Measurements from ENCODE around the gene DSE.

Gene DSE

DNA sequence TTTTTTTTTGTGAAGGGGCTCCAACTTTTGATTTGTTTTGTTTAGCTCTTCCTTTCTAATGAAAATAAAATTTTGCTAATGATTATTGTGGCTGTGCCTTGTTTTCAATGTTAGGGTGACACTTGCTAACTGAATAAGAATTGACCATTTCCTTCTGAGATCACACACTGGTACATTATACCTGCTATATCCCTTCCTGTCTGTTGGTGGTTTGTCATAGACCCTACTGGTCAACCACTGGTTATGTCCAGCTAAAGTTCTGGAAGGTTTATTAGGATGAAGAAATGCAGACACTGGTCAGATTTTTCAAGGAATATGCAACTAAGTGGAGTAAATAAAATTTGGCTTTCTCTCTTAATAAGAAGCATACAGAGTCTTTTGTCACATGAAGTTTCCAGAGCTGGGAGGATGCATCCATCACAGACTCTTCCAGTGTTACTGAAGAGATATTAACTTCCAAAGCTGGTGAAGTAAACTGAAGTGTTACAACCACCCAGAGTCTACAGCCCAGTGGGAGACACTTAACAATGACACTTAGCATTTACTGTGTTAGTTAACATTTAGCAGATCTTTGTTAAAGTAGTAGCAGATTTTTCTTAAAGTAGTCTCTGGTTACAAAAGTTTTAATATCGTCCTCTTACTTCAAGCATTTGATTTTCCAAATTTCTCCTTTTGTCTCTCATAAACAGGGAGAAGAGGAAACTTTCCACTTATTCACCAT, 121.0 kb downstream of the DSE start:
- DNase-seq = no peak

- DNase-seq = no peak
These were observed 121.8 kb downstream of the DSE start for GRCh38 chr6:116492331-116493067.

Data from NCI-H187 (cell line).